ENCODE results near the gene AIMP1. TPM values are rescaled to one million over a fixed set of nuclear protein-coding genes. Genes with fewer than 3 reads are reported as not detected.

AIMP1 gene
- total RNA-seq, 1 donor from 2014 or later: 22.4 TPM

- FAIRE-seq (no peak), DNase-seq (ENCODE audit: low spot score in 2 of 2) (no peak)
Observed at GRCh38 chr4:106343865-106344646, 27.7 kb downstream of the AIMP1 start.

- DNase-seq (ENCODE audit: low spot score in 2 of 2) (no peak), FAIRE-seq (no peak)
Observed at GRCh38 chr4:106344647-106344970, 28.3 kb downstream of the AIMP1 start.

GRCh38 chr4:106347167-106347566, 30.8 kb downstream of the AIMP1 start:
- peak; percentile 50 for FAIRE-seq
- DNase-seq (ENCODE audit: low spot score in 2 of 2): no peak

- no peak for FAIRE-seq
Observed at GRCh38 chr4:106351016-106351415, 34.7 kb downstream of the AIMP1 start.

GRCh38 chr4:106353786-106354185, 37.4 kb downstream of the AIMP1 start:
- no peak for FAIRE-seq
- no peak for DNase-seq (ENCODE audit: low spot score in 2 of 2)

More at GRCh38 chr4:106351016-106351415, 34.7 kb downstream of the AIMP1 start:
- no peak for DNase-seq (ENCODE audit: low spot score in 2 of 2)

- FAIRE-seq: no peak
- DNase-seq (ENCODE audit: low spot score in 2 of 2): no peak
Observed at GRCh38 chr4:106355193-106355592, 38.8 kb downstream of the AIMP1 start.

GRCh38 chr4:106358899-106359298, 42.5 kb downstream of the AIMP1 start:
- DNase-seq (ENCODE audit: low spot score in 2 of 2) (no peak), FAIRE-seq (no peak)

GRCh38 chr4:106362086-106362825, 45.9 kb downstream of the AIMP1 start:
- no peak for FAIRE-seq
- DNase-seq (ENCODE audit: low spot score in 2 of 2): no peak

GRCh38 chr4:106364282-106364681, 47.9 kb downstream of the AIMP1 start:
- FAIRE-seq (no peak), DNase-seq (ENCODE audit: low spot score in 2 of 2) (no peak)

- FAIRE-seq: no peak
- DNase-seq (ENCODE audit: low spot score in 2 of 2): peak in 1 of 2 donors; percentile 1
Observed at GRCh38 chr4:106365613-106366012, 49.3 kb downstream of the AIMP1 start.

- DNase-seq (ENCODE audit: low spot score in 2 of 2) (no peak), FAIRE-seq (no peak)
Observed at GRCh38 chr4:106366026-106366425, 49.7 kb downstream of the AIMP1 start.

- no peak for DNase-seq (ENCODE audit: low spot score in 2 of 2)
Observed at GRCh38 chr4:106367072-106367471, 50.7 kb downstream of the AIMP1 start.

GRCh38 chr4:106368678-106369077, 52.3 kb downstream of the AIMP1 start, which contains the start of gene GIMD1:
Gene GIMD1 (minus strand): TSS chr4:106368778. CDS start chr4:106367435, 1,343 bp downstream.
- DNase-seq (ENCODE audit: low spot score in 2 of 2) (no peak), FAIRE-seq (no peak)

More at GRCh38 chr4:106367072-106367471, 50.7 kb downstream of the AIMP1 start:
- FAIRE-seq: no peak

GRCh38 chr4:106369456-106370060, 53.2 kb downstream of the AIMP1 start:
- FAIRE-seq (no peak), DNase-seq (ENCODE audit: low spot score in 2 of 2) (peak in 1 of 2 donors; percentile 8)

- DNase-seq (ENCODE audit: low spot score in 2 of 2): no peak
- no peak for FAIRE-seq
Observed at GRCh38 chr4:106370214-106370613, 53.9 kb downstream of the AIMP1 start.

GRCh38 chr4:106371161-106371560, 54.8 kb downstream of the AIMP1 start:
- FAIRE-seq (no peak), DNase-seq (ENCODE audit: low spot score in 2 of 2) (no peak)

GRCh38 chr4:106373026-106373425, 56.7 kb downstream of the AIMP1 start:
- FAIRE-seq: no peak
- DNase-seq (ENCODE audit: low spot score in 2 of 2): no peak

- no peak for FAIRE-seq
- no peak for DNase-seq (ENCODE audit: low spot score in 2 of 2)
Observed at GRCh38 chr4:106380179-106380578, 63.8 kb downstream of the AIMP1 start.

GRCh38 chr4:106384878-106385277, 68.5 kb downstream of the AIMP1 start:
- FAIRE-seq (no peak), DNase-seq (ENCODE audit: low spot score in 2 of 2) (no peak)

GRCh38 chr4:106385853-106386393, 69.6 kb downstream of the AIMP1 start:
- DNase-seq (ENCODE audit: low spot score in 2 of 2): no peak
- no peak for FAIRE-seq

GRCh38 chr4:106395582-106395981, 79.2 kb downstream of the AIMP1 start:
- FAIRE-seq (no peak), DNase-seq (ENCODE audit: low spot score in 2 of 2) (no peak)
